Erythroblast (primary cell): ENCODE data around the gene UNC5A.

Experiments
- GATA1 ChIP-seq: IDR thresholded peaks from 2 replicates; pipeline ENCODE4 v1.6.1; 2011; ENCODE audit warnings: low read depth, mild to moderate bottlenecking, control low read depth, low read length, moderate library complexity
- POLR2A ChIP-seq: IDR thresholded peaks from 2 replicates; pipeline ENCODE4 v1.6.1; 2011; ENCODE audit warnings: mild to moderate bottlenecking, low read length

- TF ChIP-seq POLR2A (no peak), GATA1 (no peak)
These were observed 57.8 kb downstream of the UNC5A start for GRCh38 chr5:176868126-176868525.
